ENCODE data around the gene IRX3.

GRCh38 chr16:54243202-54243601 lies 43.4 kb downstream of the IRX3 start:
- TF ChIP-seq POLR2A (IDR thresholded peaks at IDR 0.05) (no peak), CTCF (IDR thresholded peaks at IDR 0.05) (no peak)

Measured in prostate gland (tissue), 2 donors.